Caco-2 (cell line): Measurements from ENCODE around the gene CERS3. TPM values are rescaled to one million over a fixed set of nuclear protein-coding genes. Genes with fewer than 3 reads are reported as not detected.

Experiments used
- BruUV-seq: library from RNA; stranded (reverse); fragments of 400-500 nt; replicated peaks from 2 replicates; lab custom pipeline; 2021; lab: Mats Ljungman, UMichigan
- CTCF ChIA-PET: fragments of 300-600 bp; sonication (Branson Sonifier 250); formaldehyde crosslinking; loops from one replicate; lab custom pipeline; 2022; ENCODE audit warnings: antibody characterized with exemption; lab: Charles Lee
- POLR2A ChIA-PET: fragments of 300-600 bp; sonication (Branson Sonifier 250); formaldehyde crosslinking; loops from one replicate; lab custom pipeline; 2022; ENCODE audit warnings: antibody characterized with exemption; lab: Charles Lee
- DNase-seq, 2 experiments: peaks; one replicate each; pipeline versions ENCODE4 v3.0.0 to v3.0.0-alpha.2; 2020 to 2022
- H3K27me3 ChIP-seq: replicated peaks from 2 replicates; pipeline ENCODE4 v1.6.0; 2011; ENCODE audit warnings: low read length; ENCODE audit not compliant: control insufficient read depth, insufficient read depth
- H3K36me3 ChIP-seq: 2 replicates; pipeline ENCODE4 v1.5.1; 2011; ENCODE audit warnings: low read length; ENCODE audit not compliant: control insufficient read depth, insufficient read depth
- H3K4me1 ChIP-seq: fragments of 250-450 bp; sonication (Bioruptor Pico); 2 replicates; pipeline ENCODE4 v1.5.1; 2020; ENCODE audit warnings: mild to moderate bottlenecking
- H3K4me3 ChIP-seq: 2 replicates; pipeline ENCODE4 v1.5.1; 2011; ENCODE audit warnings: low read depth, mild to moderate bottlenecking, control low read depth, low read length
- H3K9me3 ChIP-seq: fragments of 250-450 bp; sonication (Bioruptor Pico); 2 replicates; pipeline ENCODE4 v1.5.1; 2020; ENCODE audit warnings: mild to moderate bottlenecking, moderate library complexity
- H3K27ac Mint-ChIP-seq: one replicate; pipeline ENCODE4 v1.8.0; 2022; ENCODE audit warnings: mixed read lengths; ENCODE audit not compliant: unreplicated experiment
- H3K27me3 Mint-ChIP-seq: one replicate; pipeline ENCODE4 v1.8.0; 2022; ENCODE audit warnings: mixed read lengths; ENCODE audit not compliant: insufficient read depth, unreplicated experiment
- H3K36me3 Mint-ChIP-seq: one replicate; pipeline ENCODE4 v1.8.0; 2022; ENCODE audit warnings: mild to moderate bottlenecking, mixed read lengths; ENCODE audit not compliant: insufficient read depth, unreplicated experiment
- H3K4me1 Mint-ChIP-seq: one replicate; pipeline ENCODE4 v1.8.0; 2022; ENCODE audit warnings: low read depth, mixed read lengths; ENCODE audit not compliant: unreplicated experiment
- H3K4me3 Mint-ChIP-seq: one replicate; pipeline ENCODE4 v1.8.0; 2022; ENCODE audit warnings: mild to moderate bottlenecking, moderate library complexity, mixed read lengths; ENCODE audit not compliant: unreplicated experiment
- H3K9me3 Mint-ChIP-seq: one replicate; pipeline ENCODE4 v1.8.0; 2022; ENCODE audit warnings: mixed read lengths; ENCODE audit not compliant: unreplicated experiment
- intact Hi-C: fragments of 100-400 bp; cut with micrococcal nuclease; formaldehyde crosslinking; loops from one replicate; pipeline ENCODE4 v1.10.0; 2022; ENCODE audit not compliant: unreplicated experiment
- total RNA-seq: library from RNA; stranded (reverse); gene quantifications from 2 replicates; pipeline ENCODE4 v1.2.3, GENCODE V29; 2022
- TF ChIP-seq, protein P1 (sequence below), 2 experiments: fragments of 200-600 bp in 1 of 2; IDR thresholded peaks; 1 replicate in 1 of 2; 2 replicates in 1 of 2; pipeline versions ENCODE4 v1.5.1 to v1.8.0; 2011 to 2022; ENCODE audit warnings: antibody characterized with exemption in 1 of 2, control low read depth in 1 of 2, inconsistent platforms in 1 of 2, low read depth in 1 of 2, low read length in 1 of 2, mild to moderate bottlenecking in 1 of 2, moderate library complexity in 1 of 2; ENCODE audit not compliant: insufficient read depth in 1 of 2, severe bottlenecking in 1 of 2, unreplicated experiment in 1 of 2

The CERS3 gene
- total RNA-seq, 1 experiment from 2014 or later = not detected

DNA sequence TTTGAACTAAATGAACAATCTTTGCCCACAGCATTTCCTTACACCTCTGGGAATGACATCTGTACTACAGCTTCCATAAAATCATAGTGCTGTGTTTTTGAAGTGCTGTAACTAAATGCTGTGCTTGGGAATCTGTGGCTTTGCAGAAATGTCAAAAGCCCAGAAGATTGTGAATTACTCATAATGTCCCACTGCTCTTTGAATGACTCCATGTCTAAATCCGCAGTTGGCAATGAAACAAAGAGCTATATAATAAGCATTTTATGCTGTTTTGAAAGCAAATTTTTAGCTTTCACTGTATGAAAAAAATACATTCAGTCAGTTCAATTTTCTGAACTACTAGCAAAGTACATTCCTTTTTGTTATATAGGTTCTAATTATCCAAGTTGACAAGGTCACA is 98.3 kb downstream of the CERS3 start:
- no peaks in the 10 kb centered on the region for H3K4me1 Mint-ChIP-seq
- BruUV-seq = no TSS peak
- DNase-seq = no peak
- H3K27ac Mint-ChIP-seq = no peak overlapping the region
- no peaks in the 10 kb centered on the region for H3K4me1 ChIP-seq
- peaks cover 10% of the 10 kb centered on the region for H3K9me3 Mint-ChIP-seq
- TF ChIP-seq, protein P1, sequence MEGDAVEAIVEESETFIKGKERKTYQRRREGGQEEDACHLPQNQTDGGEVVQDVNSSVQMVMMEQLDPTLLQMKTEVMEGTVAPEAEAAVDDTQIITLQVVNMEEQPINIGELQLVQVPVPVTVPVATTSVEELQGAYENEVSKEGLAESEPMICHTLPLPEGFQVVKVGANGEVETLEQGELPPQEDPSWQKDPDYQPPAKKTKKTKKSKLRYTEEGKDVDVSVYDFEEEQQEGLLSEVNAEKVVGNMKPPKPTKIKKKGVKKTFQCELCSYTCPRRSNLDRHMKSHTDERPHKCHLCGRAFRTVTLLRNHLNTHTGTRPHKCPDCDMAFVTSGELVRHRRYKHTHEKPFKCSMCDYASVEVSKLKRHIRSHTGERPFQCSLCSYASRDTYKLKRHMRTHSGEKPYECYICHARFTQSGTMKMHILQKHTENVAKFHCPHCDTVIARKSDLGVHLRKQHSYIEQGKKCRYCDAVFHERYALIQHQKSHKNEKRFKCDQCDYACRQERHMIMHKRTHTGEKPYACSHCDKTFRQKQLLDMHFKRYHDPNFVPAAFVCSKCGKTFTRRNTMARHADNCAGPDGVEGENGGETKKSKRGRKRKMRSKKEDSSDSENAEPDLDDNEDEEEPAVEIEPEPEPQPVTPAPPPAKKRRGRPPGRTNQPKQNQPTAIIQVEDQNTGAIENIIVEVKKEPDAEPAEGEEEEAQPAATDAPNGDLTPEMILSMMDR (IDR thresholded peaks at IDR 0.05; ENCODE audit: insufficient read depth in 1 of 2, low read depth in 1 of 2, low read length in 1 of 2, severe bottlenecking in 1 of 2, unreplicated experiment in 1 of 2) = no peak
- no peaks in the 10 kb centered on the region for H3K9me3 ChIP-seq
- H3K27me3 Mint-ChIP-seq = no peaks in the 10 kb centered on the region
- no peaks in the 10 kb centered on the region for H3K27me3 ChIP-seq
- H3K4me3 Mint-ChIP-seq = no peak overlapping the region
- no peaks in the 10 kb centered on the region for H3K36me3 Mint-ChIP-seq
- no peaks in the 10 kb centered on the region for H3K36me3 ChIP-seq
- no peak overlapping the region for H3K4me3 ChIP-seq
- ChIA-PET CTCF (no interaction called here), POLR2A (no interaction called here)
- intact Hi-C loops = no loop called here

DNA sequence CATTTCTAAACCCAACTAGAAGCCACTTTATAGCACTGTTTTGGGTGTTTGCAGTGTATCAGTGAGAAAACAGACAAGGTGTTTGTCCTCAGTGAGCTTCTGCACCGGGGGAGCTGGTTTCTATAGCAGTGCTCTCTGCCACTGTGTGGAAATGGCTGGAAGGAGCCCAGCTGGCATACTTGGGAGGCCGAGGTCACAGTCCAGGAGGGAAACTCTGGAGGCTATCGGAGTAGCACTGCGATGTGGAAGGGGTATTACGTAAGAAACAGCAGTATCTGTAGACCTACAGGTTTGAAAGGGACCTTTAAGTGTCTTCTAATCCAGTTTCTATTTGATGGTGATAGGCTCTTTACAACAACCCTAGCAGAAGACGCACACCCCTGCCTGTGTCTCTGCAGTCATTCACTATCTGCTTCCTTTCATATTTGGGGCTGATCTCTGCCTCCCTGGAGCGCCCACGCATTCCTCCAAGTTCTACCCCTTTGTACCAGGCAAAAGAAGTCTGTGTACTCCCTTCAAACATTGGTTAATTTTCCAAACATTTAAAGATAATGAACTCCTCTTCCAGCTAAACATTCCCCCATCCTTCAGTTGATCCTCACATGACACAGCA is 99.5 kb downstream of the CERS3 start:
- no peaks in the 10 kb centered on the region for H3K27me3 ChIP-seq
- H3K36me3 ChIP-seq = no peaks in the 10 kb centered on the region
- H3K4me1 Mint-ChIP-seq = no peaks in the 10 kb centered on the region
- no peak overlapping the region for H3K4me3 ChIP-seq
- no peak overlapping the region for H3K4me3 Mint-ChIP-seq
- TF ChIP-seq, protein P1 (IDR thresholded peaks at IDR 0.05; ENCODE audit: insufficient read depth in 1 of 2, low read depth in 1 of 2, low read length in 1 of 2, severe bottlenecking in 1 of 2, unreplicated experiment in 1 of 2) = no peak
- DNase-seq = no peak
- no TSS peak for BruUV-seq
- intact Hi-C loops = no loop called here
- H3K9me3 Mint-ChIP-seq = peaks cover 10% of the 10 kb centered on the region
- H3K9me3 ChIP-seq = no peaks in the 10 kb centered on the region
- POLR2A ChIA-PET = no interaction called here
- H3K36me3 Mint-ChIP-seq = peaks cover 4% of the 10 kb centered on the region
- no peaks in the 10 kb centered on the region for H3K27me3 Mint-ChIP-seq
- CTCF ChIA-PET = no interaction called here
- no peak overlapping the region for H3K27ac Mint-ChIP-seq
- no peaks in the 10 kb centered on the region for H3K4me1 ChIP-seq

DNA sequence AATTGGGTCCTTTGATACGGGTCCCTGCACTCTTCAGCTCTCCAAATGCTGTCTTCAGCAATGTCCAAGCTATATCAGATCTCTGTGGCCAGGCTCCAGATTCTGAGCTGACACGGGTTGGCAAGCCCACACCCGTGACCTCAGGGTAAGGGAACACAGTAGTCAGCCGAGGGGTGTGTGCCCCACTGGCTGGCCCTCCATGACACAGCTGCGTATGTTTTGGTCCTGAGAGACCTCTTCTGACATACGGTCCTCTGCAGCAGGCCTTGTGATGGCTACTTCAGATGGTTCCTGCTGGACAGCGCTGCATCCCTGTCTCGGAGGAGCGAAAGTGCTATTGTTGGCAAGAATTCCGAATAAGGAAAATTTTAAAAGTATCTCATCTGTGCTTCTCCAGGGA is 101.8 kb downstream of the CERS3 start:
- Histone ChIP-seq H3K27me3 (no peaks in the 10 kb centered on the region), H3K4me3 (no peak overlapping the region), H3K4me1 (no peaks in the 10 kb centered on the region), H3K36me3 (no peaks in the 10 kb centered on the region), H3K9me3 (no peaks in the 10 kb centered on the region)
- Mint-ChIP-seq H3K4me3 (no peak overlapping the region), H3K4me1 (no peaks in the 10 kb centered on the region), H3K27ac (no peak overlapping the region), H3K27me3 (no peaks in the 10 kb centered on the region), H3K9me3 (peaks cover 10% of the 10 kb centered on the region), H3K36me3 (peaks cover 5% of the 10 kb centered on the region)
- no TSS peak for BruUV-seq
- no peak for DNase-seq
- TF ChIP-seq, protein P1 (IDR thresholded peaks at IDR 0.05; ENCODE audit: insufficient read depth in 1 of 2, low read depth in 1 of 2, low read length in 1 of 2, severe bottlenecking in 1 of 2, unreplicated experiment in 1 of 2) = no peak
- POLR2A ChIA-PET = no interaction called here
- intact Hi-C loops = no loop called here
- CTCF ChIA-PET = no interaction called here
